IMR-90 (cell line): ENCODE results near the gene TMEM140. TPM values are rescaled to one million over a fixed set of nuclear protein-coding genes. Genes with fewer than 3 reads are reported as not detected.

Experiments
- ATAC-seq: fragments of 200-7000 bp; cut with Tn5 transposase; 2 replicates; pipeline ENCODE4 v1.9.1; 2020; ENCODE audit warnings: low read depth, mild to moderate bottlenecking, moderate library complexity
- BruUV-seq: library from RNA; stranded (reverse); fragments of 400-500 nt; replicated peaks from 2 replicates; lab custom pipeline; 2021; lab: Mats Ljungman, UMichigan
- CTCF ChIA-PET: fragments of 300-600 bp; formaldehyde crosslinking; extraction: SDS; loops from one replicate; lab custom pipeline; 2021; ENCODE audit warnings: antibody characterized with exemption; lab: Yijun Ruan, JAX
- POLR2A ChIA-PET: fragments of 300-600 bp; sonication (Branson Sonifier 250); formaldehyde crosslinking; loops from one replicate; lab custom pipeline; 2022; ENCODE audit warnings: antibody characterized with exemption; ENCODE audit not compliant: unreplicated experiment; lab: Charles Lee
- DNase-seq: peaks from one replicate; pipeline ENCODE4 v3.0.0; 2013
- H2AFZ ChIP-seq: replicated peaks from 2 replicates; pipeline ENCODE3; 2013; ENCODE audit warnings: low read length, mild to moderate bottlenecking; ENCODE audit not compliant: poor library complexity
- H2AK5ac ChIP-seq: 2 replicates; pipeline ENCODE4 v1.6.1; 2013; ENCODE audit warnings: low read depth, low read length, inconsistent platforms
- H2AK9ac ChIP-seq: replicated peaks from 2 replicates; pipeline ENCODE3; 2013; ENCODE audit warnings: mild to moderate bottlenecking, low read depth, low read length, moderate library complexity; ENCODE audit not compliant: poor library complexity
- H2BK120ac ChIP-seq: 2 replicates; pipeline ENCODE4 v1.6.1; 2013; ENCODE audit warnings: low read depth, low read length, inconsistent platforms
- H2BK15ac ChIP-seq: 3 replicates; pipeline ENCODE4 v1.6.1; 2013; ENCODE audit warnings: low read depth, low read length, inconsistent platforms
- H2BK20ac ChIP-seq: 2 replicates; pipeline ENCODE4 v1.6.1; 2013; ENCODE audit warnings: low read depth, mild to moderate bottlenecking, inconsistent platforms, low read length, moderate library complexity
- H2BK5ac ChIP-seq: 2 replicates; pipeline ENCODE4 v1.6.1; 2013; ENCODE audit warnings: mild to moderate bottlenecking, low read depth, low read length, inconsistent platforms; ENCODE audit not compliant: poor library complexity, severe bottlenecking
- H3K14ac ChIP-seq: replicated peaks from 2 replicates; pipeline ENCODE4 v1.6.1; 2013; ENCODE audit warnings: low read depth, low read length, inconsistent platforms
- H3K18ac ChIP-seq: 2 replicates; pipeline ENCODE4 v1.6.1; 2013; ENCODE audit warnings: low read depth, low read length, control low read depth
- H3K23ac ChIP-seq: 2 replicates; pipeline ENCODE4 v1.6.1; 2013; ENCODE audit warnings: low read depth, low read length, inconsistent platforms
- H3K27ac ChIP-seq: 2 replicates; pipeline ENCODE4 v1.5.1; 2013; ENCODE audit warnings: mild to moderate bottlenecking, control low read depth, low read length; ENCODE audit not compliant: insufficient read depth
- H3K27me3 ChIP-seq: 2 replicates; pipeline ENCODE4 v1.6.1; 2013; ENCODE audit warnings: low read length; ENCODE audit not compliant: control insufficient read depth, insufficient read depth
- H3K36me3 ChIP-seq: 2 replicates; pipeline ENCODE4 v1.6.1; 2013; ENCODE audit warnings: low read length, mixed read lengths; ENCODE audit not compliant: control insufficient read depth, insufficient read depth
- H3K4ac ChIP-seq: 2 replicates; pipeline ENCODE4 v1.6.1; 2013; ENCODE audit warnings: low read depth, low read length, inconsistent platforms
- H3K4me1 ChIP-seq: 2 replicates; pipeline ENCODE4 v1.6.1; 2013; ENCODE audit warnings: low read length, mixed read lengths; ENCODE audit not compliant: control insufficient read depth, insufficient read depth
- H3K4me2 ChIP-seq: 2 replicates; pipeline ENCODE4 v1.6.1; 2013; ENCODE audit warnings: low read depth, mild to moderate bottlenecking, control low read depth, low read length, moderate library complexity
- H3K4me3 ChIP-seq: 2 replicates; pipeline ENCODE4 v1.5.1; 2013; ENCODE audit warnings: low read depth, mild to moderate bottlenecking, control low read depth, low read length, moderate library complexity; ENCODE audit not compliant: insufficient read depth
- H3K56ac ChIP-seq: 2 replicates; pipeline ENCODE4 v1.6.1; 2013; ENCODE audit warnings: low read length, inconsistent platforms; ENCODE audit not compliant: insufficient read depth; ENCODE audit errors: extremely low read depth
- H3K79me1 ChIP-seq, 2 experiments: 2 replicates each; pipeline ENCODE4 v1.6.1; 2013; ENCODE audit warnings: low read length in 2 of 2, inconsistent platforms in 1 of 2, low read depth in 1 of 2
- H3K9ac ChIP-seq: 2 replicates; pipeline ENCODE4 v1.6.1; 2013; ENCODE audit warnings: low read depth, low read length, control low read depth
- H3K9me1 ChIP-seq: 2 replicates; pipeline ENCODE4 v1.6.1; 2013; ENCODE audit warnings: low read length, inconsistent platforms; ENCODE audit not compliant: insufficient read depth
- H3K9me3 ChIP-seq: 2 replicates; pipeline ENCODE4 v1.6.1; 2013; ENCODE audit warnings: low read length; ENCODE audit not compliant: control insufficient read depth, insufficient read depth
- H4K20me1 ChIP-seq: 2 replicates; pipeline ENCODE4 v1.6.1; 2013; ENCODE audit warnings: low read length, inconsistent platforms; ENCODE audit not compliant: insufficient read depth
- H4K5ac ChIP-seq: 2 replicates; pipeline ENCODE4 v1.6.1; 2013; ENCODE audit warnings: mild to moderate bottlenecking, low read depth, low read length, control low read depth
- H4K8ac ChIP-seq, 2 experiments: 2 replicates each; pipeline ENCODE4 v1.6.1; 2013; ENCODE audit warnings: low read depth in 2 of 2, low read length in 2 of 2, control low read depth in 1 of 2, inconsistent platforms in 1 of 2
- H4K91ac ChIP-seq: 2 replicates; pipeline ENCODE4 v1.6.1; 2013; ENCODE audit warnings: low read depth, low read length, inconsistent platforms; ENCODE audit not compliant: insufficient read depth
- MXI1 ChIP-seq: IDR thresholded peaks from 2 replicates; pipeline ENCODE4 v1.6.1; 2012; ENCODE audit warnings: low read depth, mild to moderate bottlenecking, low read length, moderate library complexity, borderline replicate concordance
- WGBS, 2 experiments: methylation state at CpG; one replicate each; pipeline versions ENCODE4 v1.1.5 to v1.1.7; 2013; ENCODE audit warnings: missing lambda C conversion rate in 2 of 2; ENCODE audit not compliant: insufficient read length in 1 of 2; ENCODE audit errors: extremely low coverage in 2 of 2; 5-methylcytosine and 5-hydroxymethylcytosine counted together
- dilution Hi-C: fragments of 300-500 bp; cut with HindIII; formaldehyde crosslinking; loops from one replicate; pipeline ENCODE4 v1.14.3; 2018; ENCODE audit warnings: low sequenced_read_pairs; ENCODE audit not compliant: unreplicated experiment
- in situ Hi-C: fragments of 300-500 bp; cut with MboI; formaldehyde crosslinking; loops from 3 replicates; pipeline ENCODE4 v1.14.3; 2019; ENCODE audit warnings: low sequenced_read_pairs, inconsistent platforms, mixed read lengths
- intact Hi-C: fragments of 100-400 bp; cut with micrococcal nuclease; formaldehyde crosslinking; loops from 2 replicates; pipeline ENCODE4 v1.10.0; 2022
- polyA plus RNA-seq, 3 experiments: library from polyadenylated mRNA; depleted of rRNA; stranded (reverse); fragments of >200 nt; gene quantifications; 2 replicates each; pipeline ENCODE4 v1.2.3, GENCODE V29; 2012; ENCODE audit warnings: low replicate concordance in 1 of 3
- total RNA-seq: library from RNA; depleted of rRNA; stranded (reverse); fragments of >200 nt; gene quantifications from 2 replicates; pipeline ENCODE4 v1.2.3, GENCODE V29; 2012
- TF ChIP-seq, protein P1 (sequence below): conservative IDR thresholded peaks from 2 replicates; pipeline ENCODE4 v1.5.1; 2012; ENCODE audit warnings: mild to moderate bottlenecking, low read depth, low read length, improper control_type of control experiment

TMEM140 gene
- total and polyA plus RNA-seq, 2 of the 4 experiments (the other 2 are of a cell fraction), result 0.24 to 0.72 TPM

DNA sequence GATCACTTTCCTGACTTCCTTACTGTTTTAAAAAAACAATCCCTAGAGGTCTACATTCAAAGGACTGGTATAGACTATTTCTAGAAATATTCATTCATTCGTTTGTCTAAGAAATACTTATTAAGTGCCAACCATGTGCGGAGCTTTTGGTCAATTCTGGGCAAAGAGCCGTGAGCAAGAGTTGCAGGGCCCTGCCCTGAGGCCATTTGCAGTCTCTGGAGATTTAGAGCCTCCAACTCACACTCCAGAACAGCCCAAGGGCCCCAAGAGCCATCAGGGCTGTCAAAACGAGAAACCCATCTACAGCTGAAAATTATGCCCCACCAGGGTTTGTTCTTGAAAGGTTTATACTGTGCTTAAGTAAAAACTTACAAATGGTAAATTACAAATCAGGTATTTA lies 47.3 kb downstream of the TMEM140 start:
- Histone ChIP-seq H3K18ac (no peak overlapping the region), H3K14ac (no peak overlapping the region), H3K4me1 (peaks cover 13% of the 10 kb centered on the region), H2BK20ac (0 out of 2 replicates have a peak overlapping the region, but pooled peaks have one; percentile 40), H3K27me3 (no peaks in the 10 kb centered on the region), H3K9me1 (peaks cover 9% of the 10 kb centered on the region), H3K4ac (no peak overlapping the region), H3K36me3 (peaks cover 17% of the 10 kb centered on the region), H3K79me1 (peaks cover 0 to 11% of the 10 kb centered on the region in 2 experiments; a peak in 1 of 4 replicates), H2BK15ac (no peak overlapping the region), H4K5ac (no peak overlapping the region), H3K56ac (no peak overlapping the region), H2BK120ac (0 out of 2 replicates have a peak overlapping the region, but pooled peaks have one; percentile 2), H3K4me2 (no peak overlapping the region), H4K20me1 (no peaks in the 10 kb centered on the region), H4K8ac (no peak overlapping the region), H2BK5ac (no peak overlapping the region), H2AK9ac (no peak overlapping the region), H2AFZ (no peak overlapping the region), H3K23ac (no peak overlapping the region), H3K9ac (no peak overlapping the region), H4K91ac (0 out of 2 replicates have a peak overlapping the region, but pooled peaks have one; percentile 26), H2AK5ac (no peak overlapping the region), H3K4me3 (no peak overlapping the region), H3K9me3 (no peaks in the 10 kb centered on the region), H3K27ac (no peak overlapping the region)
- intact Hi-C loops, result no loop called here
- ATAC-seq, result no peak
- POLR2A ChIA-PET, result no interaction called here
- dilution Hi-C loops, result no loop called here
- no TSS peak for BruUV-seq
- no peak for TF ChIP-seq MXI1
- TF ChIP-seq, protein P1, sequence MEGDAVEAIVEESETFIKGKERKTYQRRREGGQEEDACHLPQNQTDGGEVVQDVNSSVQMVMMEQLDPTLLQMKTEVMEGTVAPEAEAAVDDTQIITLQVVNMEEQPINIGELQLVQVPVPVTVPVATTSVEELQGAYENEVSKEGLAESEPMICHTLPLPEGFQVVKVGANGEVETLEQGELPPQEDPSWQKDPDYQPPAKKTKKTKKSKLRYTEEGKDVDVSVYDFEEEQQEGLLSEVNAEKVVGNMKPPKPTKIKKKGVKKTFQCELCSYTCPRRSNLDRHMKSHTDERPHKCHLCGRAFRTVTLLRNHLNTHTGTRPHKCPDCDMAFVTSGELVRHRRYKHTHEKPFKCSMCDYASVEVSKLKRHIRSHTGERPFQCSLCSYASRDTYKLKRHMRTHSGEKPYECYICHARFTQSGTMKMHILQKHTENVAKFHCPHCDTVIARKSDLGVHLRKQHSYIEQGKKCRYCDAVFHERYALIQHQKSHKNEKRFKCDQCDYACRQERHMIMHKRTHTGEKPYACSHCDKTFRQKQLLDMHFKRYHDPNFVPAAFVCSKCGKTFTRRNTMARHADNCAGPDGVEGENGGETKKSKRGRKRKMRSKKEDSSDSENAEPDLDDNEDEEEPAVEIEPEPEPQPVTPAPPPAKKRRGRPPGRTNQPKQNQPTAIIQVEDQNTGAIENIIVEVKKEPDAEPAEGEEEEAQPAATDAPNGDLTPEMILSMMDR, result no peak
- WGBS, 2 experiments, result 80% methylated on average over 1 of the region's 4 CpGs; no CpG with 5 or more reads in 1 of the 2 experiments
- in situ Hi-C loops, result no loop called here
- no peak for DNase-seq
- CTCF ChIA-PET, result no interaction called here
